AG04450 (cell line): Measurements from ENCODE around the gene LMF1. TPM values are rescaled to one million over a fixed set of nuclear protein-coding genes. Genes with fewer than 3 reads are reported as not detected.

Experiments used
- CTCF ChIA-PET: fragments of 300-600, 350-600 bp; formaldehyde crosslinking; extraction: SDS; loops from one replicate; lab custom pipeline; 2022; ENCODE audit warnings: antibody characterized with exemption, inconsistent platforms; lab: Charles Lee
- POLR2A ChIA-PET: fragments of 350-600 bp; formaldehyde crosslinking; extraction: SDS; loops from one replicate; lab custom pipeline; 2021; ENCODE audit warnings: antibody characterized with exemption, inconsistent platforms; lab: Yijun Ruan, JAX
- DNase-seq: peaks from one replicate; pipeline ENCODE4 v3.0.0-alpha.2; 2011; ENCODE audit warnings: low read depth, low spot score
- H3K27ac ChIP-seq: one replicate; pipeline ENCODE4 v1.5.1; 2012; ENCODE audit warnings: low read depth, low read length, control low read depth
- H3K27me3 ChIP-seq: one replicate; pipeline ENCODE4 v1.6.0; 2012; ENCODE audit warnings: low read length; ENCODE audit not compliant: control insufficient read depth, insufficient read depth
- H3K4me3 ChIP-seq: 2 replicates; pipeline ENCODE4 v1.5.1; 2011; ENCODE audit warnings: mild to moderate bottlenecking, low read depth, low read length, control low read depth
- H3K9me3 ChIP-seq: 2 replicates; pipeline ENCODE4 v1.5.1; 2012; ENCODE audit warnings: low read length; ENCODE audit not compliant: control insufficient read depth, insufficient read depth
- CTCF ChIP-seq: IDR thresholded peaks from 2 replicates; pipeline ENCODE4 v1.5.1; 2011; ENCODE audit warnings: low read depth, low read length, control low read depth, inconsistent platforms
- polyA plus RNA-seq: library from polyadenylated mRNA; depleted of rRNA; stranded (reverse); fragments of >200 nt; gene quantifications from 2 replicates; pipeline ENCODE4 v1.2.3, GENCODE V29; 2011

The LMF1 gene
- polyA plus RNA-seq, 1 experiment = 11.8 TPM

GRCh38 chr16:935684-936083, 35.1 kb downstream of the LMF1 start:
- Histone ChIP-seq H3K27ac (no peak overlapping the region), H3K9me3 (no peaks in the 10 kb centered on the region; the same call in 1 of the 2 replicates), H3K4me3 (no peak overlapping the region), H3K27me3 (no peaks in the 10 kb centered on the region)
- ChIA-PET CTCF (no interaction called here), POLR2A (no interaction called here)
- no peak for DNase-seq
- no peak for TF ChIP-seq CTCF

- TF ChIP-seq CTCF = no peak
- ChIA-PET CTCF (no interaction called here), POLR2A (no interaction called here)
- no peak for DNase-seq
- H3K27ac ChIP-seq = no peak overlapping the region
- H3K9me3 ChIP-seq = no peaks in the 10 kb centered on the region; the same call in 1 of the 2 replicates
- H3K27me3 ChIP-seq = no peaks in the 10 kb centered on the region
- no peak overlapping the region for H3K4me3 ChIP-seq
Measured at GRCh38 chr16:934178-934577, 36.6 kb downstream of the LMF1 start.

GRCh38 chr16:933581-933980, 37.2 kb downstream of the LMF1 start:
- Histone ChIP-seq H3K27ac (no peak overlapping the region), H3K4me3 (no peak overlapping the region), H3K27me3 (no peaks in the 10 kb centered on the region), H3K9me3 (no peaks in the 10 kb centered on the region; the same call in 1 of the 2 replicates)
- ChIA-PET POLR2A (no interaction called here), CTCF (no interaction called here)
- TF ChIP-seq CTCF = no peak
- DNase-seq = no peak

- Histone ChIP-seq H3K27me3 (no peaks in the 10 kb centered on the region), H3K27ac (no peak overlapping the region), H3K9me3 (peaks cover 3% of the 10 kb centered on the region; the same call in 1 of the 2 replicates), H3K4me3 (no peak overlapping the region)
- no peak for TF ChIP-seq CTCF
- ChIA-PET POLR2A (no interaction called here), CTCF (no interaction called here)
- no peak for DNase-seq
Measured at GRCh38 chr16:932831-933330, 37.9 kb downstream of the LMF1 start.

GRCh38 chr16:931626-932500, 38.9 kb downstream of the LMF1 start:
- H3K27me3 ChIP-seq = no peaks in the 10 kb centered on the region
- ChIA-PET POLR2A (no interaction called here), CTCF (no interaction called here)
- H3K4me3 ChIP-seq = no peak overlapping the region
- H3K27ac ChIP-seq = no peak overlapping the region
- TF ChIP-seq CTCF = no peak
- DNase-seq = no peak
- H3K9me3 ChIP-seq = peaks cover 13% of the 10 kb centered on the region
